Panc1 (cell line): ENCODE data around the gene TFB2M.

Experiments
- POLR2AphosphoS5 ChIP-seq: IDR thresholded peaks from 2 replicates; pipeline ENCODE4 v1.6.1; 2012; ENCODE audit warnings: mild to moderate bottlenecking, low read depth, low read length, moderate library complexity
- SIN3A ChIP-seq: IDR thresholded peaks from 2 replicates; pipeline ENCODE4 v1.6.1; 2012; ENCODE audit warnings: low read depth, mild to moderate bottlenecking, low read length, moderate library complexity, borderline replicate concordance; ENCODE audit not compliant: insufficient read depth
- TCF7L2 ChIP-seq: IDR thresholded peaks from 2 replicates; pipeline ENCODE4 v1.6.1; 2011; ENCODE audit warnings: mild to moderate bottlenecking, low read depth, low read length, inconsistent platforms
- TF ChIP-seq, protein P1 (sequence below): fragments of 450-650 bp; IDR thresholded peaks from 2 replicates; pipeline ENCODE4 v1.5.1; 2017; ENCODE audit warnings: mild to moderate bottlenecking
- TF ChIP-seq, protein P2 (sequence below), 2 experiments: IDR thresholded peaks; 2 replicates each; pipeline ENCODE4 v1.6.1; 2011 to 2012; ENCODE audit warnings: low read depth in 2 of 2, control low read depth in 1 of 2, low read length in 1 of 2, mild to moderate bottlenecking in 1 of 2, moderate library complexity in 1 of 2; ENCODE audit not compliant: insufficient read depth in 1 of 2

DNA sequence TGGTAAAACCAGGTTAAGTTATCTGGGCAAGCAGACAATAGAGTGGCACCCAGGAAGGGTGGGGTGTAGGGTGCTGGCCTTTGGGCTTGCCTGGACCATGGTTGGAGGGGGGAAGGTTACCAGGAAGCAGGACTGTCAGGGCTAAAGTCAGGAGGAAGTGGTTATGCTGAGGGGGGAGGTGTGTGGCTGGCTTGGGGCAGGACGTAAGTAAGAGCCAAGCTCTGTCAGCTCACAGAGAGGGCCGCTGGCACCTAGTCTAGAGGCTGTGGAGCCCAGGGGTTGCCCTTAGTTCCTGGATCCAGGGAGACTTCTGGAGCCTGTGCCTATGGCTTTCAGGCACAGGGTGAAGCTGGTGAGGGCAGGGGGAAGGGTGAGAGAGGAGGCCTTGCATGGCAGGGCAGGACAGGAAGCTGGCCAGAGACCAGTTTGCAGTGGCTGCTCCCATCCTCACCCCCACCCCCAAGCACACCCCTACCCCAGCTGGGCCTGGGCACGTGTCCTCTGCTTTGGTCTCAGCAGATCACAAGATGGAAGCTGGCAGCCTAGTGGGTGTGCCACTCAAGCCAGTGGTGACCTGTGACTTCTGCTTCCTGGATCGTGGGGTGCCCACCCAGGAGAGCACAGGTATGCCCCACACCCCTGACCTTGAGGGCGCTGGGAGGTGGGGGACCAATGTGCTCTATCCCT is 38.5 kb downstream of the TFB2M start:
- TF ChIP-seq, protein P1, sequence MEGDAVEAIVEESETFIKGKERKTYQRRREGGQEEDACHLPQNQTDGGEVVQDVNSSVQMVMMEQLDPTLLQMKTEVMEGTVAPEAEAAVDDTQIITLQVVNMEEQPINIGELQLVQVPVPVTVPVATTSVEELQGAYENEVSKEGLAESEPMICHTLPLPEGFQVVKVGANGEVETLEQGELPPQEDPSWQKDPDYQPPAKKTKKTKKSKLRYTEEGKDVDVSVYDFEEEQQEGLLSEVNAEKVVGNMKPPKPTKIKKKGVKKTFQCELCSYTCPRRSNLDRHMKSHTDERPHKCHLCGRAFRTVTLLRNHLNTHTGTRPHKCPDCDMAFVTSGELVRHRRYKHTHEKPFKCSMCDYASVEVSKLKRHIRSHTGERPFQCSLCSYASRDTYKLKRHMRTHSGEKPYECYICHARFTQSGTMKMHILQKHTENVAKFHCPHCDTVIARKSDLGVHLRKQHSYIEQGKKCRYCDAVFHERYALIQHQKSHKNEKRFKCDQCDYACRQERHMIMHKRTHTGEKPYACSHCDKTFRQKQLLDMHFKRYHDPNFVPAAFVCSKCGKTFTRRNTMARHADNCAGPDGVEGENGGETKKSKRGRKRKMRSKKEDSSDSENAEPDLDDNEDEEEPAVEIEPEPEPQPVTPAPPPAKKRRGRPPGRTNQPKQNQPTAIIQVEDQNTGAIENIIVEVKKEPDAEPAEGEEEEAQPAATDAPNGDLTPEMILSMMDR: no peak
- TF ChIP-seq, protein P2, sequence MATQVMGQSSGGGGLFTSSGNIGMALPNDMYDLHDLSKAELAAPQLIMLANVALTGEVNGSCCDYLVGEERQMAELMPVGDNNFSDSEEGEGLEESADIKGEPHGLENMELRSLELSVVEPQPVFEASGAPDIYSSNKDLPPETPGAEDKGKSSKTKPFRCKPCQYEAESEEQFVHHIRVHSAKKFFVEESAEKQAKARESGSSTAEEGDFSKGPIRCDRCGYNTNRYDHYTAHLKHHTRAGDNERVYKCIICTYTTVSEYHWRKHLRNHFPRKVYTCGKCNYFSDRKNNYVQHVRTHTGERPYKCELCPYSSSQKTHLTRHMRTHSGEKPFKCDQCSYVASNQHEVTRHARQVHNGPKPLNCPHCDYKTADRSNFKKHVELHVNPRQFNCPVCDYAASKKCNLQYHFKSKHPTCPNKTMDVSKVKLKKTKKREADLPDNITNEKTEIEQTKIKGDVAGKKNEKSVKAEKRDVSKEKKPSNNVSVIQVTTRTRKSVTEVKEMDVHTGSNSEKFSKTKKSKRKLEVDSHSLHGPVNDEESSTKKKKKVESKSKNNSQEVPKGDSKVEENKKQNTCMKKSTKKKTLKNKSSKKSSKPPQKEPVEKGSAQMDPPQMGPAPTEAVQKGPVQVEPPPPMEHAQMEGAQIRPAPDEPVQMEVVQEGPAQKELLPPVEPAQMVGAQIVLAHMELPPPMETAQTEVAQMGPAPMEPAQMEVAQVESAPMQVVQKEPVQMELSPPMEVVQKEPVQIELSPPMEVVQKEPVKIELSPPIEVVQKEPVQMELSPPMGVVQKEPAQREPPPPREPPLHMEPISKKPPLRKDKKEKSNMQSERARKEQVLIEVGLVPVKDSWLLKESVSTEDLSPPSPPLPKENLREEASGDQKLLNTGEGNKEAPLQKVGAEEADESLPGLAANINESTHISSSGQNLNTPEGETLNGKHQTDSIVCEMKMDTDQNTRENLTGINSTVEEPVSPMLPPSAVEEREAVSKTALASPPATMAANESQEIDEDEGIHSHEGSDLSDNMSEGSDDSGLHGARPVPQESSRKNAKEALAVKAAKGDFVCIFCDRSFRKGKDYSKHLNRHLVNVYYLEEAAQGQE (IDR thresholded peaks at IDR 0.05; ENCODE audit: insufficient read depth in 1 of 2, low read depth in 2 of 2, low read length in 1 of 2): no peak
- TF ChIP-seq POLR2AphosphoS5 (no peak), SIN3A (no peak), TCF7L2 (no peak)
